ENCODE measurements around the gene NISCH. TPM values are rescaled to one million over a fixed set of nuclear protein-coding genes. Genes with fewer than 3 reads are reported as not detected.

Gene NISCH
- total and polyA plus RNA-seq, 7 donors, result 14.3 to 33.4 (median 23.6) TPM

- no peak overlapping the region for H3K4me3 ChIP-seq
- TF ChIP-seq CTCF (IDR thresholded peaks at IDR 0.05), result no peak
- DNase-seq (peak in 1 of 2 donors; percentile 54), ATAC-seq (peak; percentile 27 to 71 (median 44))
- H3K27me3 ChIP-seq (ENCODE audit: insufficient read depth in 3 of 3, low read length in 2 of 3), result no peaks in the 10 kb centered on the region
- intact Hi-C loops (cut with DNase I), result no loop called here
- WGBS, 3 donors, result 27 to 53% (median 29%) methylated on average over 9 of the region's 9 CpGs
- H3K36me3 ChIP-seq (ENCODE audit: insufficient read depth in 1 of 2, low read depth in 1 of 2), result peaks cover 0 to 55% of the 10 kb centered on the region in 2 donors
- H3K9me3 ChIP-seq, result no peaks in the 10 kb centered on the region
- H3K27ac ChIP-seq, result peak overlapping the region; percentile 51
- H3K4me1 ChIP-seq, result peaks cover 39% of the 10 kb centered on the region
Measured at GRCh38 chr3:52468336-52468735, 12.9 kb downstream of the NISCH start.

- 46 to 70% (median 52%) methylated on average over 5 of the region's 5 CpGs for WGBS, 3 donors
- H3K9me3 ChIP-seq, result no peaks in the 10 kb centered on the region
- H3K36me3 ChIP-seq (ENCODE audit: insufficient read depth in 1 of 2, low read depth in 1 of 2), result peaks cover 0 to 57% of the 10 kb centered on the region in 2 donors
- H3K4me1 ChIP-seq, result peaks cover 39% of the 10 kb centered on the region
- intact Hi-C loops (cut with DNase I), result no loop called here
- H3K27me3 ChIP-seq (ENCODE audit: insufficient read depth in 3 of 3, low read length in 2 of 3), result no peaks in the 10 kb centered on the region
- no peak overlapping the region for H3K4me3 ChIP-seq
- H3K27ac ChIP-seq, result peak overlapping the region; percentile 51
- no peak for TF ChIP-seq CTCF (IDR thresholded peaks at IDR 0.05)
- ATAC-seq (no peak), DNase-seq (no peak)
Measured at GRCh38 chr3:52469001-52469400, 13.6 kb downstream of the NISCH start.

GRCh38 chr3:52470920-52471319 is 15.5 kb downstream of the NISCH start:
- no peaks in the 10 kb centered on the region for H3K27me3 ChIP-seq (ENCODE audit: insufficient read depth in 3 of 3, low read length in 2 of 3)
- H3K36me3 ChIP-seq (ENCODE audit: insufficient read depth in 1 of 2, low read depth in 1 of 2), result peaks cover 0 to 63% of the 10 kb centered on the region in 2 donors
- WGBS, 3 donors, result 96 to 97% (median 96%) methylated on average over 4 of the region's 4 CpGs
- H3K27ac ChIP-seq, result peak overlapping the region; percentile 68
- H3K4me1 ChIP-seq, result peaks cover 39% of the 10 kb centered on the region
- no peak for ATAC-seq
- no peak overlapping the region for H3K4me3 ChIP-seq
- H3K9me3 ChIP-seq, result no peaks in the 10 kb centered on the region
- DNase-seq, result peak in 1 of 2 donors; percentile 31
- intact Hi-C loops (cut with DNase I), result loop anchor here (1.0 to 5.0 kb wide), 4 partner anchors 15 to 216 kb away; partner anchors contain the start of genes GNL3 (in 1 of the 2), NT5DC2 (in 1 of the 2), PBRM1 (in 1 of the 2) and UQCC5 (in 1 of the 2)
- no peak for TF ChIP-seq CTCF (IDR thresholded peaks at IDR 0.05)

- 36 to 49% (median 36%) methylated on average over 26 of the region's 26 CpGs for WGBS, 3 donors
- intact Hi-C loops (cut with DNase I), result loop anchor here (5.0 kb wide), 3 partner anchors 61 to 216 kb away; partner anchors contain the start of genes GNL3 (in 1 of the 2), NT5DC2 (in 1 of the 2), PBRM1 (in 1 of the 2) and UQCC5 (in 1 of the 2)
- DNase-seq (peak; percentile 74 to 83), ATAC-seq (peak; percentile 78 to 86 (median 82))
- Histone ChIP-seq H3K27ac (peak overlapping the region; percentile 68), H3K27me3 (ENCODE audit: insufficient read depth in 3 of 3, low read length in 2 of 3) (no peaks in the 10 kb centered on the region), H3K4me1 (peaks cover 39% of the 10 kb centered on the region), H3K36me3 (ENCODE audit: insufficient read depth in 1 of 2, low read depth in 1 of 2) (peaks cover 2 to 67% of the 10 kb centered on the region in 2 donors), H3K9me3 (no peaks in the 10 kb centered on the region), H3K4me3 (no peak overlapping the region)
- TF ChIP-seq CTCF (IDR thresholded peaks at IDR 0.05), result peak; percentile 76
Measured at GRCh38 chr3:52471371-52472238, 16.2 kb downstream of the NISCH start.
